NCI-H748 (cell line): Measurements from ENCODE around the gene UBR2.
A peak's percentile ranks its signal among the peaks of the same experiment; 100 is the strongest.
"Not testable (repeated sequence)": the region's sequence is repeated elsewhere in the genome, so short reads cannot be mapped to it uniquely, and the experiment has no call there.

Experiments used
- DNase-seq: peaks from one replicate; lab custom pipeline; 2025; ENCODE audit not compliant: unreplicated experiment; lab: John Stamatoyannopoulos, UW

UBR2 gene

DNA sequence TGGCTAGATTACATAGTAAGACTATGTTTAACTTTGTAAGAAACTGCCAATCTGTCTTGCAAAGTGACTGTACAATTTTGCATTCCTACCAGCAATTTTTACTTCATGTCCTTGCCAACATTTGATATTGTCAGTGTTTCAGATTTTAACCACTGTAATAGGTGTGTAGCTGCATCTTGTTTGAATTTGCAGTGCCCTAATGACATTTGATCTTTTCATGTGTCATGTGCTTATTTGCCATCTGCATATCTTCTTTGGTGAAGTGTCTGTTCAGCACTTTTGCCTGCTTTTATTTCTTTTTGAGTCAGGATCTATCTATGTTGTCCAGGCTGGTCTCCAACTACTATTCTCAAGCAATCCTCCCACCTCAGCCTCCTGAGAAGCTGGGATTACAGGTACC is 161.0 kb downstream of the UBR2 start:
- no peak for DNase-seq

DNA sequence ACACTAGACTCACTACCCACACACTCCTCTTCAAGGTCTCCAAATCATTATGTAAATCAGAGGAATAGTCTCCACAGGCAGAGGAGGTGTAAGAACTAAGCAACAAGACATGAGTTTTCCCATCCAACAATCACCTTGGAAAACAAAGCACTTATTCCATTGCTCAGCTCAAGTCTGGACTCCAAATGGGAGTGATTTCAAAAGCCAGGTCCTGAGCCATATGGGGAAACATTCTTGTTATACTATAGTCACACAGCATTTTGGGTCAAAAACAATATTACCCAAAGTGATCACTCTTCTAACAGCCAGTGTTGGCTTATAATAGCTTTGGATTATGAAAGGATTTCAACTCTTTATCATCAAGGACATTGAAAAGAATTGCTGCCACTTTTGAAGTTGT is 162.2 kb downstream of the UBR2 start:
- DNase-seq = no peak

DNA sequence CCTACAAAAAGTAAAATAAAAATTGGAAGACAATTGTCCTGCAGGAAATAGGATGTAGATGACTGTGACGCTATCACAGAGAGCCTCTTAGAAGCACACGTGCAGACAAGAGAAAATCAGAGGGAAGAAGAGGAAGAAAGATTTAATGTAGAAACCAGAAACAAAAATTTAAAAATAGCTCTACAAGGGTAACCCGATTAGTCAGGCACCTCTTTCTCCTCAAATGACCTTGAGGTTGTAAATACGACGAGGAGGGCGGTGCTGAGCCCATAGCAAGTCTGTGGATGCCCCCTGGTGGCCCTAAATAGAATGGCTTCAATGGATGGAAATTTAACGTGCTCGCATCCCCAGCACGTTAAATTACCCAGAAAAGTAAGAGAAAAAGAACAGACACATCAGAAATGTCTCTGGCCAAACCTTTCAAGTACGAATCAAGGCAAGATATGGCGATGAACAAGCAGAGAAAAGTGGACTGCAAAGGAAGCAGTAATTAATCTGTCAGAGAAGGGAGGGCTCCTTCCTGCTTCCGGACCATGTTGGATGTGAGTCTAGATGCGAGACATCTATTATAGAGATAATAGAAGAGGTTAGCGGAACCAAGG is 162.8 kb downstream of the UBR2 start:
- peak; percentile 87 for DNase-seq

DNA sequence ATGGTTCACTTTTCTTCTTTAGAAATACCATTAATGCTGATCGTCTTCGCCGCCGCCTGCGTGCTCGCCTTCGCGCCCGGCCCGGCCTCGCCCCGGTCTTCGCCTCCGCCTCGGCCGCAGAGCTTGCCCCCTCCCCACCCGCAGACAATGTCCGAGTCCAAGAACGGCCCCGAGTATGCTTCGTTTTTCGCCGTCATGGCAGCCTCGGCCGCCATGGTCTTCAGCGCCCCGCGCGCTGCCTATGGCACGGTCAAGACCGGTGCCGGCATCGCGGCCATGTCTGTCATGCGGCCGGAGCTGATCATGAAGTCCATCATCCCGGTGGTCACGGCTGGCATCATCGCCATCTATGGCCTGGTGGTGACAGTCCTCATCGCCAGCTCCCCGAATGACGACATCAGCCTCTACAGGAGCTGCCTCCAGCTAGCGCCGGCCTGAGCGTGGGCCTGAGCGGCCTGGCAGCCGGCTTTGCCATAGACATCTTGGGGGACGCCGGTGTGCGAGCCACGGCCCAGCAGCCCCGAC is 163.3 kb downstream of the UBR2 start:
- DNase-seq = peak; percentile 69

DNA sequence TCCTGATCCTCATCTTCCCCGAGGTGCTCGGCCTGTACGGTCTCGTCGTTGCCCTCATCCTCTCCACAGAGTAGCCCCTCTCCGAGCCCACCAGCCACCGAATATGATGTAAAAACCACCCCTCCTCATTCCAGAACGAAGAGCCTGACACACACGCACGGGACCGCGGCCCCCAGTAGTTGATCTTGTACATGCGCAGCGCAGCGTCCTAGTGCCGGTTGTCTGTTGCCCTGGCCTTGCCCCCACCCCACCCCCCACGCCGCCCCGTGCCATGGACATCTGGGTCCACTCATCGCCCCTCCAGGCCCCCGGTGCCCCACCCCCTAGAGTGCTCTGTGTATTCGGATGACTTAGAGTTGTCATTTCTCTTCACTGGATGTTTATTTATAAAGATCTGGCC is 163.8 kb downstream of the UBR2 start:
- DNase-seq = no peak

DNA sequence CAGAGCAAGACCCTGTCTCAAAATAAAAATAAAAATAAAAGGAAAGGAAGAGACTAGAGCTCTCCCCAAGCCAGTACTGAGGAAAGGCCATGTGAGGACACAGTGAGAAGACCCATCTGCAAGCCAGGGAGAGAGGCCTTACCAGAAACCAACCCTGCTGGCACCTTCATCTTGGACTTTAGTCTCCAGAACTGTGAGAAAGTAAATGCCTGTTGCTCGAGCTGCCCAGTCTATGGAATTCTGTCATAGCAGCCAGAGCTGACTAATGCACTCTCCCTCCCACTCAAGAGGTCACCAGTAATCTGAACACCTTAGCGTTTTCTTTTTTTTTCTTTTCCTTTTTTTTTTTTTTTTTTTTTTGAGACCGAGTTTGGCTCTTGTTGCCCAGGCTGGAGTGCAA is 165.9 kb downstream of the UBR2 start:
- no peak for DNase-seq

DNA sequence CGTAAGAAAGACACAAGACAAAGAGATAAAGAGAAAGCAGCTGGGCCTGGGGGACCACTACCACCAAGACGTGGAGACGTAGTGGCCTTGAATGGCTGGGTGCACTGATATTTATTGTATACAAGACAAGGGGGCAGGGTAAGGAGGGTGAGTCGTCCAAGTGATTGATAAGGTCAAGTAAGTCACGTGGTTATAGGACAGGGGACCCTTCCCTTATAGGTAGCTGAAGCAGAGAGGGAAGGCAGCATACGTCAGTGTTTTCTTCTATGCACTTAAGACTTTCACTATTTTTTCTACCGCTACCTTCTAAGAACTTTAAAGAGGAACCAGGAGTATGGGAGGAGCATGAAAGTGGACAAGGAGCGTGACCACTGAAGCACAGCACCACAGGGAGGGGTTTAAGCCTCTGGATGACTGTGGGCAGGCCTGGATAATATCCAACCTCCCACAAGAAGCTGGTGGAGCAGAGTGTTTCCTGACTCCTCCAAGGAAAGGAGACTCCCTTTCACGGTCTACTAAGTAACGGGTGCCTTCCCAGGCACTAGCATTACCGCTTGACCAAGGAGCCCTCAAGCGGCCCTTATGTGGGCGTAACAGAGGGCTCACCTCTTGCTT is 170.1 kb downstream of the UBR2 start:
- DNase-seq = not testable (repeated sequence)

DNA sequence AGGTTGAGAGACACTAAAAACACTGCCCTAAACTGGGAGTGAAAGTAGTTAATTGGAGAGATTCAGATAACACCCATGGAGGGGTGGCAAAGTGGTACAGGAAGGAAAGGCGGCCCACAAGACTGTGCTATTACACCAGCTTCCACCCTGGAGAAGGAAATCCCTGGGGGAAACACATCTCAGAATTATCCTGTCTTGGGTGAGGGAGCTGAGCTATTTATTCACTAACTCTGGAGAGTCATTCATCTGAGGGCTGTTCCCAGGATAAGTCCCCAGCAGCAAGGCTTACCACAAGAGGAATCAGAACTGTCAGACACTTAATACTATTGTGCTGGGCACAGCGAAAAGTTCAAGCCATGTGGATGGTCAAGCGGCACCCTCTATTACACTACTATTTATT is 172.1 kb downstream of the UBR2 start:
- no peak for DNase-seq

DNA sequence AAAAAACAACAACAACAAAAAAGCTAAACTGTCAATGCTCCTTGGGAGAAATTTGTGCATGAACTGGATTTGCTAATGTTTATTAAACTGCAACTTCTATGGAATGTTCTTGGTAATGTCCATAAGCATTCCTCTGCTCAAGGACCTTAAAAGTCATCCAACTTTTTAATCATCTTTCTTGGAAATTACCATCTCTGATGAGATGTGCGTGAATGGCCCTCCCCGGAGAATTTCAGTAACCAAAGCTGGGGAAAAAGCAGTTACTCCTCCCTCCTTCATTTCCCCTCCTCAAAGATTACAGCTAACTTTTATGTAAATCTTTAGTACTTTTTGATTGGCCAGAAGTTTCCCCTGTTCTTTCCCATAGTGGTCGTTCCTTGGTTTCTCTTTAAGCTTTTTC is 176.9 kb downstream of the UBR2 start:
- DNase-seq = no peak

DNA sequence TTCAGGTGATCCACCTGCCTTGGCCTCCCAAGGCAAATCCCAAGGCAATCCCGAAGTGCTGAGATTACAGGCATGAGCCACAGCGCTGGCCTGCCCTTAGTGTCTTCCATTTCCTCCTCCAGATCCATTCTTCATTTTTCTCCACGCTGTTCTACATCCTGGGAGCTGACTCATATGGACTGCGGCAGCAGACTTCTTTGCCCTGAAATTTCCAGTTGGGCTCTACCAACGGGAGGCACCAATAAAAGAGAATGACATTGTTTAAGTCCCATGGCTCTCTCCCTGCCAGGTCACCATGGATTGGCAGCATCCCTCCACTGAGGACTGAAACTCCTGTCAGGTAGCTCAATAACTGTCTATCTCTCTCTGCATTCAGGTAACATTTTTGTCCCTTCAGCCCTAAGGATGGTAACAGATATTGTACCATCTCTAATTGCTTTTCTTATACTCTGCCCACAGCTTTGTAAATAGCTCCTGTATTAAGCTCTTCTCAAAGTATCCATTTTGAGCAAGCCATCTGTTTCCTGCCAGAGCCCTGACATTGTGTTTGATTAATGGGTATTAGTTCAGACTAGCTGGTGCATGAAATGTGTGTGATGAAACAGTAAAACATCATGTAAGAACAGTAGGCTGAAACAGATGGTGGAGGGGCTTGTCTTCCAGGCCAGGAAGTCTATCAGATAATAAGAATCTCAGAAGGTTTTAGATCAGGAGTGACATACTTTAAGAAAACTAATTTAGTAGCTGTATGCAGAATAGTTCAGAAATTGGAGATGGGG is 178.5 kb downstream of the UBR2 start:
- peak; percentile 64 for DNase-seq
